ENCODE measurements around the gene BIN1.
A peak's percentile ranks its signal among the peaks of the same experiment; 100 is the strongest.
"Not testable (repeated sequence)": the region's sequence is repeated elsewhere in the genome, so short reads cannot be mapped to it uniquely, and the experiment has no call there.

BIN1 gene

GRCh38 chr2:127045792-127046501 lies 61.0 kb downstream of the BIN1 start:
- no peak for DNase-seq

DNA sequence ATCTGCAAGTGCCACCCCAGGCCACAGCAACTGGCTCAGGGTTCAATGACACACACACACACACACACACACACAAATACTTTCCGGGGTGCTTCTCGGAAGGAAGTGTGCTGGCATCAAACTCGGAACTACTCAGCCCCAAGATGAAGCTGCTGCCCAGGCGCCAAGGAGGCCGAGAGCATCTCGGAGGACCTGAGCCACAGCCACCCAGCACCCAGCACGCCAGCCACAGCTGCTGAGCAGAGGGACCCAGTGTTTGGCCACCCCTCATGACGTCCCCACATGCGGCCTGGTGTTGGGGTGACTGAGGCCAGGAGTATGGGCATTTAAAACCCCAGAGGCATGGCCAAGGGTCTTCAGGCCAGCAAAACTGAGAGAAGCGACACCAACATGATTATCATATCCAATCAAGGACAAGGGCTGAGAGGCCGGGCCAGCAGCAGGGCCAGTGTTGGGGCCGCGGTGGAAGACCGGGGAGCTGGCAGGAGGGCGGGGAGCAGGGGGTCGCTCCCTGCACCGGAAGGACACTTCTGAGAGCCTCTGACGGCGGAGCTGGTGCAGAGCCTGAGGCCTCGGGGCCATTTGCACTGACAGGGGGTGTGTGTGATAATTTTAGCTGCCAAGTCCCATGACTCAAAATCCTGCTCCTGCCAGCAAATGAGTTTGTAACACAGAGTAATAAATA lies 61.8 kb downstream of the BIN1 start:
- no peak for DNase-seq

- DNase-seq = no peak
These were observed 62.7 kb downstream of the BIN1 start for GRCh38 chr2:127044165-127044718.

DNA sequence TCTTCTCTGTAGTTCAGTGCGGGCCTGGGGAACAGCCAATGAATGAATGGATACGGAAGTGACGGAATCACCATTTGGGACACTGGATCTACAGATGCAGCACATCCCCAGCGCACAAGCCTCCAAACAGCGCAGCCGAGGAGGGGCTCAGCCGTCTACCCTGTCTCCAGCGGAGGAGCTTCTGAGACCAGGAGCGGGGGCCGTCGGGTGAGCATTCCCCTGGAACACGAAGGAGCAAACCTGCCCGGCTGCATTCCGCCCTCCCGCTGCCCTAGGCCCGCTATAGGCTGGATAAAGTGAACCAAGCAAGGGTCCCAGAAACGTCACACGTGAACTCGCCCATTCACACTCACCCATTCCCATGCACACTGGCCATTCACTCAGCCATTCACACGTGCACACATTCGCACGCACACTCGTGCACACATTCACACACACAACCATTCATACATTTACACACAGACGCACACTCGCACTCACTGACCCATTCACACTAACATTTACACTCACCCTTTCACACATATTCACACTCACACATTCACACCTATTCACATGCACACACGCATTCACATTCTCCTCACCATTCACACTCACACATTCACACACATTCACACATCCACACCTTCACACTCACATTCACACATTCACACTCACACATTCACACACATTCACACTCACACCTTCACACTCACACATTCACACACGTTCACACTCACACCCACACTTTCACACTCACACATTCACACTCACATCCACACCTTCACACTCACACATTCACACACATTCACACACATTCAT lies 63.4 kb downstream of the BIN1 start:
- no peak for DNase-seq

GRCh38 chr2:127041259-127041970 lies 65.5 kb downstream of the BIN1 start:
- no peak for DNase-seq

DNA sequence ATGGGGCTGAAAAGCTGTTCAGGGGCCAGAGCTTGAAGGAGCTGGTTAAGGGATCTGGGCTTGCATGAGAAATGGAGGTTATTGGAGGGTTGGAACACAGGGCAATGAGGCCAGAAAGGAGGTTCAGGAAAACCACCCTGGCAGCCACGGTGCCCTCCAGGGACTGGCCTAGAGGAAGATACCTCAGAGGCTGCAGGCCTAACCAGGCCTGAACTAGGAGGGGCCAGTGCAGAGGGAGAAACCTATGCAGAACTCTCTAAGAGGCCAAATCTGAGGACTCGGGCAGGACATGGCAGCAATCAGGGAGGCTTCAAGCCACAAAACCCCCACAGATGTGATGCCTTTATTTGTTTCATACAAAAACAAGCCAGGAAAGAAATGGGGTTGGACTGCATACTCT lies 66.8 kb downstream of the BIN1 start:
- no peak for DNase-seq

GRCh38 chr2:127039387-127040031 lies 67.4 kb downstream of the BIN1 start:
- no peak for DNase-seq

GRCh38 chr2:127037476-127037875 lies 69.5 kb downstream of the BIN1 start:
- no peak for DNase-seq

GRCh38 chr2:127034883-127035611 lies 71.9 kb downstream of the BIN1 start:
- no peak for DNase-seq

DNA sequence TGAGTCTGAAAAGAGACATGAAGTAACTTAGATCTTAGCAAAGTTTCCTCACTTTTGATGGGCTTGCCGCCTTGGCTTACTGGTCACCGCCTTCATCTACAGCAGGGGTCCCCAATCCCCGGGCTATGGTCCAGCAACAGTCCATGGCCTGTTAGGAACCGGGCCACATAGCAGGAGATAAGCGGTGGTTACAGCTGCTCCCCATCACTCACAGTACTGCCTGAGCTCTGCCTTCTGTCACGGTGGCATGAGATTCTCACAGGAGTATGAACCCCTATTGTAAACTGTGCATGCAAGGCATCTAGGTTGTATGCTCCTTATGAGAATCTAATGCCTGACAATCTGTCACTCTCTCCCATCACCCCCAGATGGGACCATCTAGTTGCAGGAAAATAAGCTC lies 72.9 kb downstream of the BIN1 start:
- DNase-seq = no peak

DNA sequence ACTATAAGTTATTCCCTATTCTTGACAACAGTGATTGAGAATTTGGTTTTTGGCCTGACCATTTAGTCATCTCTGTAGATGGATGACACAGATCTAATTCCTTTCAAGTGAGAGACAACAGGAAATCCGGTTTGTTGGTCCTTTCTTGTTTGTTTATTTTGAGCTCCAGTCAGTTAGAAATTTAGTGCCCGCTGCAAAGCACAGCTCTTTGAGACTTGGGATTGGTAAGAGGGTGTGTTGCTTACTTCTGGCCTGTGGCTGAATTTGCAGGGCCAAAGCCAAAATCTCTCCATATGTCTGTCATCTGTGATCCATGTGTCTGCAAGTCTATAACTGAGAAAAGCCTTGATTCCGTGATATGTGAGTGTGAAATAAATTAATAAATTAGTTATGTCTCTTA lies 74.3 kb downstream of the BIN1 start:
- no peak for DNase-seq

GRCh38 chr2:127029350-127030051 lies 77.5 kb downstream of the BIN1 start:
- no peak for DNase-seq

GRCh38 chr2:127028745-127029144 lies 78.2 kb downstream of the BIN1 start:
- not testable (repeated sequence) for DNase-seq

DNA sequence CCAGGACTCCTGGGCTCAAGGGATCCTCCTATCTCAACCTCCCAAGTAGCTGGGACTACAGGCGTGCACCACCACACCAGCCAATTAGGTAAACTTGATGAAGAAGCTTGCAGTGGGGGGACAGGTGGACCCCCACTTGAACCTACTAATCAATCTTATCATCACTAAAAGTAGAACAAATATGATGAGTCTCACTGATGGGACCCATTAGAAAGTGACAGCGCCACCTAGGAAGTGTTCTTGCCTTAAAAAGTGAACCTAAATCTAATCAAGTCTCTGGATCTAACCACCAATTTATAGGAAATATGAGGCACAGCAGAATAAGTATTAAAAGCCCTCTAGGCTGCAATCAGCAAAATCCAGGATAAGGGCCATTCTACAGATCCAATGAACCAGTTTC lies 79.2 kb downstream of the BIN1 start:
- DNase-seq = no peak

DNA sequence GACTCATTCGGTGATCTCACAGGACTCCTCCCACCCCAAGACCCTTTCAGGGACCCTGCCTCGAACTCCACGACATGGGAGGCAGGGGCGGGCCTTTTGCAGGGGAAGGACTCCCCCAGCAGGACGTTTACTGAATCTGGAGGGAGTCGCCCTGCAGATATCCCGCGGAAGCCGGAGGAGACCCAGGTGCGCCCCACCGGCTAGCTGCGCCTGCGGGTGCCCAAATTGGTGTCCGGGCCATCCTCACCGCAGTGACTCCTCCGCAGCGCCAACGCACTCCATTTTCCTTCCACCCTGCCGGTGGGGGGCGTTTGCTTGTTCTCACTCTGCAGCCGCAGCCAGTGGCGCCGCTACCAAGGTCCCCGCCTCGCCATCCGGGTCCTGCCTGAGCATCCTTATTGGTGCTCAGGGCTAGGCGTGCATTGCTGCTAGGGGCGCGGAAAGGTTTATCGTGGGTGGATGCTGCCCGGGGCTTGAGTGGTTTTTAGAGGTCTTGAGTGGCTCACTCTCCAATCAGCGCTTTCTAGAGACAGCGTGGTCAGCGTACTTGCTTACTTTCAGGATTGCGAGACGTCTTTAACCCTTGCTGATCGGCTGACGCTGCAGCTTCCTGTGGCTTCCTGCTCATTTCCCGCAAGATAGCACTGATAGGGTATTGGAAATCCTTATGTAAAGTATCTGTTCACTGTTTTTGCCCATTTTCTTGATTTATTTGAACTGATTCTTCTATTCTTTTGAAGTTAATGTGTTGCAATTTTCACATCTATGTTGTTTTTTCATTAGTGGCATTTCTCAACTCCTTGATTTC lies 81.4 kb downstream of the BIN1 start:
- peak; percentile 80 for DNase-seq

- peak; percentile 57 for DNase-seq
These were observed 82.1 kb downstream of the BIN1 start for GRCh38 chr2:127024769-127025358.

DNA sequence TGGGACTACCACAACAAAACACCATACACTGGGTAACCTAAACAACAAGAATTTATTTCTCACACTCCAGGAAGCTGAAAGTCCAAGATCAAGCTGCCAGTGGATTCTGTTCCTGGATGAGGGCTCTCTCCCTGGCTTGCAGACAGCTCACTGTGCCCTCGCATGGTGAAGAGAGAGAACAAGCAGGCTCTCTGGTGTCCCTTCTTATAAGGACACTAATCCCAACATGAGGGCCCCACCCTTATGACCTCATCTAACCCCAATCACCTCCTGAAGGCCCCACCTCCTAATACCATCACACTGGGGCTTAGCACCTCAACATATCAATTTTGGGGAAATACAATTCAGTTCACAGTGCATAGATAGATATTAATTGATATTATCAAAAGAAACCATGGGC lies 83.5 kb downstream of the BIN1 start:
- DNase-seq = no peak

GRCh38 chr2:127022817-127023216 lies 84.1 kb downstream of the BIN1 start:
- no peak for DNase-seq

GRCh38 chr2:127020536-127020935 lies 86.4 kb downstream of the BIN1 start:
- no peak for DNase-seq

- no peak for DNase-seq
These were observed 89.4 kb downstream of the BIN1 start for GRCh38 chr2:127017548-127017947.
